ENCODE results near the gene CHRDL1.
"Not testable (repeated sequence)": the region's sequence is repeated elsewhere in the genome, so short reads cannot be mapped to it uniquely, and the experiment has no call there.

CHRDL1 gene, protein sequence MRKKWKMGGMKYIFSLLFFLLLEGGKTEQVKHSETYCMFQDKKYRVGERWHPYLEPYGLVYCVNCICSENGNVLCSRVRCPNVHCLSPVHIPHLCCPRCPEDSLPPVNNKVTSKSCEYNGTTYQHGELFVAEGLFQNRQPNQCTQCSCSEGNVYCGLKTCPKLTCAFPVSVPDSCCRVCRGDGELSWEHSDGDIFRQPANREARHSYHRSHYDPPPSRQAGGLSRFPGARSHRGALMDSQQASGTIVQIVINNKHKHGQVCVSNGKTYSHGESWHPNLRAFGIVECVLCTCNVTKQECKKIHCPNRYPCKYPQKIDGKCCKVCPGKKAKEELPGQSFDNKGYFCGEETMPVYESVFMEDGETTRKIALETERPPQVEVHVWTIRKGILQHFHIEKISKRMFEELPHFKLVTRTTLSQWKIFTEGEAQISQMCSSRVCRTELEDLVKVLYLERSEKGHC

DNA sequence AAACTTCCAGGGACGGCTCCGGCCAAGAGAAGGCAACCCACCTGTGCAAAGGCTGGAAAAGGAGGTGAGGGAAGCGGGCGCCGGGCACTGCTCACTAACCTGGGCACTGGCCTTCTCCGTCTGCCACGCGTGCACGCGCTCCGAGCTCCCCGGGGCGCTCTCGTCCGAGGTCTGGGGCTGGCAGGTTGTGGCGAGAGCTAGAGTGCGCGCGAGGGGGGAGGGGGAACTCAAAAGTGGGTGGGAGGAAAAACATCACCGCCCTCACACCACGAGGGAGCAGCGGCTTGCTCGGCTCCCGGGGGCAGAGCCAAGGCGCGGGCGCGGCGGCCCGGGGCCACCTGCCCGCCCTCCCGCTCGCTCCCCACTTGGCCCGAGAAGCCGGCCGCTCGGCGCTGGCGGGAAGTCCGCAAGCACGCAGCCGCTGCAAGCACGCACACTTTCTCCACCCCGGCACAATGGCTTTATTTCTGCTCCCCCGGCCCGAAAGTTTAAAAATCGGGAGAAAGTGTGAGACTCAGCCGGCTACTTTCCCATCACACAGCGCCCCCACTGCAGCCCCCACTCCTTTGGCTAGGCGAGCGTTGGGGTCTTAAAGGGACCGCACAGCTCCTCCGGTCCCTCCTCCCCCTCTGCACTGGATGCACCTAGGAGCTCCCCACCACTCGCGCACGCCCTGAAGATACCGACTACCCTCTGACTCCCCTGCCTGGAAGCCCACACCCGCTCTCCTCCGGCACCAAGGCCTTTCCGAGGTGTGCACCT lies at the start of gene CHRDL1:
CHRDL1 (minus strand) TSS at position 173 of the 762 bp plus-strand sequence. CDS start 3,636 bp downstream, outside the sequence.
- DNase-seq (ENCODE audit: low read depth), result no peak

DNA sequence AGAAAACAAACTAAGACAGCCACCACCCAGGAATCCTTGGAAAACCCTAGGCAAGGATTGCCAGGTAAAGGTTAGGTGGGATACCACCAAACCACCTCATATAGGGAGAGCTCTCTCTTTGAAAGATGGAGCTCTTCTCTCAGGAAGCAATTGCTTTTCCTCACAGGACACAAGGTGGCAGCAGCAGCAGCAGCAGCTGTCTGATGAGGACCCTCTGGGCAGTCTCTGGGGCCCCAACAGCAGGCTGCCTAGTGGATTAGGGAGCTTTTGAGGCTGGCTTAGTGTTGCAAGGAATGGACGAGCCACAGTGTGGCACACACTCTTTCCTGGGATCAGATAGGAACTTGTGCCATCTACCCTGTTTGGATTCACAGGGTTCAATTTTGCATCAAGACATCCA lies 41.4 kb upstream of the CHRDL1 start:
- DNase-seq (ENCODE audit: low read depth), result no peak

DNA sequence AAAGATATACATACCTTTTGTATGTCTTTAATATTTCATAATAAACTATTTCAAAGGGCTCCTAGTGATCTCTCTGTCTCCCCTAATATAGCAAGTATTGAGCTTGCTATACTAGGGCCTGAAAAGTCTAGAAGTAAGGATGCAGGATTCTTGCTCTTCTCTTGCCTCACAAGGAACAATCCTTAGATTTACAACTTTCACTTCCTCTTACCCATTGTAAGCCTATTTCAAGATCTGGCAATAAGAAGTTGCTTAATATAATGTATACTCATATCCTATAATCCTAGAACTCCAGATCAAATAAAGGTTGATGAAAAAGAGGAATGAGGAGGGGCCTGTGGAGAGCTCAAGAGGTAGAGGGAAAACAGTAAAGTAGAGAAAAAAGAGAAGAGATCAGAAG lies 40.8 kb upstream of the CHRDL1 start:
- no peak for DNase-seq (ENCODE audit: low read depth)

DNA sequence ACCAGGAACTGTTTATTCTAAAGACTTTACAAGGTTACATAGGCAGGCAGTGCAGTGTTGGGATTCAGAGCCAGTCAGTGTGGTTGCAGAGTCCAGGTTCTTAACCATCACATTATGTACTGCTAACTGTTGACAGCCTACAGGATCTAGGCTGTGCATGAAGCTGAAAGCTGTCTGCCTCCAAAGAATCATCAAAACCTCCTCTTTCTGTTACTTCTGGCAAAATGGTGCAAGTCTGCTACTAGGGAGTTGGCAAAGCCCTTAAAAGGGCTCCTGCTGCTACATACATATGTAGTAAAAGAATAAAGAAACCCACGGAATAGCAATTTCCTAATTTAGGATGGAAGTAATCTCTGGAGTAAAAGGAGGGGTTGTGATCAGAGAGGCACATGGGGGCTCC lies 40.4 kb upstream of the CHRDL1 start:
- DNase-seq (ENCODE audit: low read depth), result no peak

DNA sequence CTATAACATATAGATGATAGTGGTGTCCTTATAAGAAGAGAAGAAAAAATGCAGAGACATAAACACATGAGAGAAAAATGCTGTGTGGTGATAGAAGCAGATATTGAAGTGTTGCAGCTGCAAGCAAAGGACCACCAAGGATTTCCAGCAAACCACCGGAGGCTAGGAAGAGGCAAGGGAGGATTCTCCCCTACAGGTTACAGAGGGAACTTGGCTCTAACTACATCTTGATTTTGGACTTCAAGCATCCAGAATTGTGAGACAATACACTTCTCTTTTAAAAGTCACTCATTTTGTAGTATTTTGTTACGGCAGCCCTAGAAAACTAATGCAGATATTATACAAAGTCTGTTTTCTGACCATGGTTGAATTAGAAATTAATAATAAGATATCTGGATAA lies 30.4 kb upstream of the CHRDL1 start:
- no peak for DNase-seq (ENCODE audit: low read depth)

DNA sequence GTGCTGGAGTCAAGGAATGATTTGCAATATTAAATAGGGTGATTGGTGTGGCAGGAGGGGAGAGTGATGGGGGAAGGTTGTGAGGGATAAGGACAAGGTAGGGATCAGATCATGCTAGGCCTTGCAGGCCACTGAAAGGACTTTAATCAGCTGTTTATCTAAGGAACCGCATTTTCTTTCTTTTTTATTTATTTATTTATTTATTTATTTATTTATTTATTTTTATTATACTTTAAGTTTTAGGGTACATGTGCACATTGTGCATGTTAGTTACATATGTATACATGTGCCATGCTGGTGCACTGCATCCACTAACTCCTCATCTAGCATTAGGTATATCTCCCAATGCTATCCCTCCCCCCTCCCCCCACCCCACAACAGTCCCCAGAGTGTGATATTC lies 20.9 kb upstream of the CHRDL1 start:
- not testable (repeated sequence) for DNase-seq (ENCODE audit: low read depth)

DNA sequence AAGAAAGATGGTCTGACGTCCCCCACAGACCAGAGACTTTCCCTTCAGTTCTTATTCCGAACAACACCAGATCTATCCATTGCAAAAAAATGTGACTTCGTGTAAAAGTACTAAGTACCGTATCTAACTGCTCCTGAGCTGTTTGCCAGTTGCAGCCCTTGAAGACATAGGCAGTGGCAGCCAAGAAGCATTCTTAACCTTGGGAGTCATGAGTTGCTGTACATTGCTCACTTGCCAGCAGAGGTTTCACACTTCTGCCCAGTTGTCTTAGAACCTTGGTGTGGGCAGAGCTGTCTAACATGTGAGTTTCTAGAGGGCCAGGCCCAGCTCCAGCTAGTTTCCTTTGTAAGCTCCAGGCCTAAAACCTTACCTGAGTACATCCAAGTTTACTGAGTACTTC lies 10.5 kb upstream of the CHRDL1 start:
- no peak for DNase-seq (ENCODE audit: low read depth)

DNA sequence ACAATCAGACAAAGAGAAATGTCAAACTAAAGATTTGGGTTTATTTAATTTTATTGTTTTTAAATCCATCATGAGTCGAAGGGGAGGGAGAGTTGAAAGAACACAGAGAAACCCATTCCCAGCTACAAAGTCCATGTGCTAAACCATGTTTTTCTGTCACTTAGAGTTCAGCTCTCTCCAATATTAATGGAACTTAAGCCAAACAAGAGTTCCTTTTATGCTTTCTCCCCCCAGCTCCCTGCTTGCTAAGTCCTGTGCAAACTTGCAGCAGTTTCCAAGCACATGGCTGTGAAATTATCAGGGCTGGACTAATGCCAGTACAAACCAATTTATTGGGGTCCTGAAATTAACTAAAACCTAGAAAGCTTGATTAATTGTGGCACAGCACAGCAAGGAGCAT lies 9.7 kb upstream of the CHRDL1 start:
- DNase-seq (ENCODE audit: low read depth), result no peak

DNA sequence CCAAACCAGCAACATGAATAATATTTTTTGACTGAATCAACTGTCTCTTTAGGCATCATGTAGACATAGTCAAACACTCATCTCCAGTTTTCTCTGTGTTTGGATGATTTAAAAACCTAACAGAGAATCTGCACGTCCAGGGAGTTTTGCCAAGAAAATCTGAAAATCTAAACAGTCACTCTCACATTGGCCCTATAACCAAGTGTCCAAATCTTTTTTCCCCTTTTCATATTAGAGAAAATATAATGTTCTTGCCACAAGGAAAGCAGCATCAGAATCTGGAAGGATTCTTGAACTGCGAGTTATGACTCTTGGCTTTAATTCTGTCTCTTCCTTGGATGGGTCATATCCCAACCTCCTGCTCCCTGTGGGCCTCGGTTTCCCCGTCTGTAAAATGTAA lies 8.8 kb upstream of the CHRDL1 start:
- DNase-seq (ENCODE audit: low read depth), result no peak

DNA sequence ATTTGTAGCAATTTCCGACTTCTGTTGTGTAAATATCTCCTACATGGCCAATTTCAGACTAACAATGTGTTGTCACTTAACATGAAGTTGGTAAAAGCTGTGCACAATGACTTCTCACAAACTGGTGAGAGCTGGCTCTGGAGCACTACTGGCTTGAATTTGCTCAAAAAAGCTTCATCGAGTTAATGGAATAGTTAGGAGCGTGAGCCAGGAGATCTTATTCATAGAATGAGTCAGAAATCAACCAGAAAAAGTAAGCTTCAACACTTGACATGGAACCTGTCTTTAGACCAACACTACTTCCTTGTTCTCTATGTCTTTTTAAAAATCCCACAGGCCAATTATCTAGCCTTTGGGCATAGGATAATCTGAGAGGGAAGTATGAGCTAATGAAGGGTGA lies 7.9 kb upstream of the CHRDL1 start:
- DNase-seq (ENCODE audit: low read depth), result no peak

DNA sequence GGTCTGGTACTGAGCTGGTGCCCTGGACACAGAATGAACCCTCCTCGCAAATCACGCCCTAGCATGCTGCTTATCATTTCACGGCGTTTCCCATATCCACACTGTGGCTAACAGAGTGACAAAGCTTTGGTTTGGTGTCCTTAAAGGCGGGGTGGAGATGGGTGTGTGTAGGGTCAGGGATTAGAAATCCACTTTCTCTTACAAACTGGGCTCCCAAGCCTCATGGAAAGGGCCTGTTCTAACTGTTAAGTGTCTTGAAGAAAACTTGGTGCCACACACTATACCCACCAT lies 735 bp upstream of the CHRDL1 start:
- DNase-seq (ENCODE audit: low read depth), result no peak

DNA sequence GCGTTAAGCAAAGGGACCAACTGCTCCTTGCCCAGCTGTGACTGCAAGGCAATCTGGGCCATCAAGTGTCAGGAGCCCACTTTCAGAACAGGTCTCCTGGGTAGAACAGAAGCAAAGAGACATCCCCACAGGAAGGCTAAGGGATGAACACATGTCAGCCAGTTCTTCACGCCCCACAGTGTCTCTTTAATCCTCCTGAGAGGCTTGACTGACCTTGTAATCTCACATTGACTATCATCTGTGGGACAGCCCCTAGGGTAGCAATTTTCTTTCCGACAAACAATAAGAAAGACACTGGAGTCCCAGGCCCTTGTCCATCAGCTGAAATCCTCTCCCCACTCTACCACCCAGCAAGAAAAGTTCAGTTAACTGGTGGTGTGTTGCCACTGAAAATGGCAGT lies 1.0 kb downstream of the CHRDL1 start:
- no peak for DNase-seq (ENCODE audit: low read depth)

DNA sequence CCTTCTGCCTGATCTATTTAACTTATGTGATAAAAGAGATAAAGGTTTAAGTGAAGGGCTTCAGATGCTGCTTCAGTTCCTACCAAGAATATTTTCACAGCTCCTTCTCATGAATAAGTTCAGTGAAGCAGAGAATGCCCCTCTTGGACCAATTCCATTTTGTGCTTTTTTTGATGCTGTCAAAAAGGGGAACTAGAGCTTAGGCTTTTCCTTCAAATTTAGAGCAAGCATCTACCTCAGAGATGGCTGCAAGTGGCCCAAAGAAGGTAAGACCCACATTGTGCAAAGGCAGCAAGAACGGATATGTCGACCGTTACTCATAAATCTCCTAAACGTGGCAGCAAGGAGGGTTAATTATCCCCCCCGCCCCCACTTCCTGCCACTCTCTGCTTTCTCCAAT lies 4.5 kb downstream of the CHRDL1 start:
- DNase-seq (ENCODE audit: low read depth), result no peak

DNA sequence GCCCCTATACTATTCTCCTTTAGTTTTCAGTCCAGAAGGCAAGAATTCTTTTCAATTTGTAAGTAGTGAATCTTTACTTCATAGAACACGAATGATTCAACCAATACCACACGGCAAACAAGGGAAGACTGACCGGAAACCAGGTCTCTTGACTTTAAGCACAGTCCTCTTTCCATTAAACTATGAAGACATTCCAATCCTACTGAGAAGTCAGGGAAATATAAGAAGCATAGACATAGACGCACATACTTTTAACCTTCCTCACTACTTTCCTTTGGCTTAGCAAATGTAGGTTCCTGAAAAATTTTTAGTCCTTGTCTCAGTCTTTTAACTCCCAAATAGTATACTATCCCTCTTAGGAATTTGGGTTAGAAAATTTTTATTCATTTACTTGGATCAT lies 9.1 kb downstream of the CHRDL1 start:
- DNase-seq (ENCODE audit: low read depth), result no peak

DNA sequence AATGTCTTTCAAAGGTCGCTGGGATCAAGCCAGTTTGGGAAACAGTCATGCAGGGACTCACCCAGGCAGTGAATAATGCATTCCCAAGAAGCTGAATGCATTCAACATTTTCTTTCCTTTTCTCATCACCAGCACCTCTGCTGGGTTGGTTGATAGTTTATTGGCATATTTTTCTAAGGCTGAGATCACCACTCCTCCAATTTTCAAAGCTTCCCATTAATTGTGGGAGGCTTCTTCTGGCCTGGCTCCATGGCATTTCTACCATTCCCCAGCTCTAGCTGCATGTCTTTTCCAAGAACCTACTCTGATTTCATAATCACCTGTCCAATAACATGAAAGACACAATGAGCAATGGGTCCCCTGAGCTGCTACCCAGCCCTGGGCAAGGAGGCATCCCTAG lies 35.8 kb downstream of the CHRDL1 start:
- DNase-seq (ENCODE audit: low read depth), result no peak

DNA sequence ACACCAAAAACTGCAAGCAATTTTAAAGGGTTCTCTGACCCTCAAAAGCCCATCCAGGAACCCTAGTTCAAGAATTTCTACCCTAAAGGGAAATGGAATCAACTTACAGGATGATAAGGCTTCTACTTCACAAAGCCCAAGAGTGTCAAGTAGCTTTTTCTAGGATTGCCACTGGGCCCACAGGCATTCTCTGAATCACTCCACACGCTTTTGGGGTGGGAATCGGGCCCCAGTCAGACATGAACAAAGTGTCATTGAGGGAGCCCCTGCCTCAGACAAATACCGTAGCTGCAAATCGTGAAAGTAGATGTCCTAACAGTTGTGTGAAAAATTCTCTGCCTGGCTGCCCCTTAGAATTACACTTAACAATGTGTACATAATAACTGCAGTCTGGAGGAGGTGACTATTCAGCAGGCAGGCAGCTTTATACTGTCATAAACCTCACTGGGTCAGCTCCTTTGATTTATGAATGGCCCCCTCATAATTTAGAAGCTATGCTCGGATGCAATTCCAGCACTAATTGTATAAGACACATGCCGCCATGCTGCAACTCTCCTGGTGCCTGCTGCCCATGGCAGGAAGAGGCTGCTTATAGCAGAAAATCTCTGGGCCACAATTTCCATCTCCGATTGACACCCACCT lies 36.7 kb downstream of the CHRDL1 start:
- DNase-seq (ENCODE audit: low read depth), result no peak

DNA sequence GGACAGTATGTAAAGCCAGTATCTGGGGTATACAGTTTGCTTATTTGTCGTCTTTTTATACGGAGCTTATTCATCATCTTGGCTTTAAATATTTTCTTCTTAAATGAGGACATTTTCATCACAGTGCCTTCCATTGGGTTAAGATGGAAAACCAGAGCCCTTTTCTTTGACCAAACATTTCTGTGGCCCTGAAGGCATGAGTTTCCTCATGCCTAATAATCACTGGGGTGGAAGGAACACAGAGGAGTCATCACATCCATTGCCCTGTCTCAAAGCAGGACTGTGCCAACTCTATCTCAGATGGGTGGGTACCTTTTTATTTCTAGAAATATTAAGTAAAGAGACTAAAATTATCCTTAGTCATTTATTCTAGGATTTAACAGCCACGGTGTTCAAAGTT lies 40.0 kb downstream of the CHRDL1 start:
- no peak for DNase-seq (ENCODE audit: low read depth)

DNA sequence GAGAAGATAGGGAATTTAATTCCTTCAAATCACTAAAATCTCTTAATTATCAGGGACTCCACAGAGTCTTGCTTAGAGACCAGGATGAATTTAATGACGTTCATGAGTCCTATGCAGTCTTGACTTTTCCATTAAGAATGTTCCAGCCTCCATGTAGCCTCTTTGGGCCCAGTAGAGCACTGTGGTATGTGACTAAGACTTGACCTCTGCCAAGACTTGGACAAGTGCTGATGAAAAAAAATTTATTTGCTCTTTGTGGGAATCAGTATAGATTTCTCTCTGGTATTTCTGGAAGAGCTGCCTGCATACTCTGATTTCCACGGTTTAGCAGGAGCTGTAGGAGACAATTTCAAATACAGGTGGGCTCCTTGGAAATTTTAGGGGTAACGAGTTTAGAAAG lies 40.6 kb downstream of the CHRDL1 start:
- DNase-seq (ENCODE audit: low read depth), result no peak

DNA sequence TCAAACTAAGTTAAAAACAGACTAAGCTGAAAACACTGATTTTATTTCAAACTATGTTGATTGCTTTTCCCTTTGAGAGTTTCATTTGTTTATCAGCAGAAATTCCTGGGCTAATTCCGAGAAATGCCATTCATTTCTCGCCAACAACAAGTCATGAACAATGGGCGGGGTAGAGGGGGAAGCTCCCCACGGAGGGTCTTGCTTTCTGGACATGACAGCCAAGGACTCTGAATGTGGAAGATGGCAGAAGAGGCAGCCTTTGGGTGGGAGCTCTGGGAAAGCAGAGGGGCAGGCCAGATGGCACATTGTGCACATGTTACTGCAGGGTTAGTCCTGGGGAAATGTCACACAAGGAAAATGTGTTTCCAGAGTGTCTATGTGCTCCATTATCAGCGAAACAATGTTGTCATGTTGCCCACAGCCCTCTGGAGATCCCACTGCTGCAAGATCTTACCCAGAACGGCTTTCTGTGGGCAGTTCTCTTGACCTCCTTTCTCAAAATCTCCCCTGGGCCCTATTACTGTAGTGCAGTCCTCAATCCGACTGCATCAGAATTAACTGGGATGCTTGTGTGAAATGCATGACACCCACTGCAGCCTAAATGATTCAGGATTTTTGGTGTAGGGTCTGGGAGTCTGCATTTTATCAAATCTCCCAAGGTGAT lies 45.0 kb downstream of the CHRDL1 start:
- no peak for DNase-seq (ENCODE audit: low read depth)

DNA sequence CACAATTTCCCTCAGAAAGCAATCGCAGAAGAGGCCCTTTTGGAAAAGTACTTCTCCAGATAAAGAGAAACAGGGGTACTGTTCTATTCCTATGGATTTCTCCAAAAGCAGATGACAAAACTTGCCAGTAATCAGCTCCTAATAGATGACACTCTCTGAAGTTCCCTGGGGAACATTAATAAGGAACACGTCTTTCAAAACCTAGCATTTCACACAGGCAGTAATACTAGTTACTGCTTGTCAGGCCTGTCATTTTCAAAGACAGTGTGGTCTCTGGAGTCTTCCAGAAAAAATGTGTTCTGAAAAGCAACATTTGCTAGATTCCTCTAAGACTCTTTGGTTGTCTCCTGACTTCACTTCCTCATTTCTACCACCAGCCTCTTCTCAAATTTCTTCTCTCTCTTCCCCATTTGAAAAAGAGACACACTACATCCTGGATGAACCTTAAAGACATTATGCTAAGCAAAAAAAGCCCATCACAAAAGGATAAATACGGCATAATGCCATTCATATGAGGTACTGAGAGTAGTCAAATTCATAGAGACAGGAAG lies 47.3 kb downstream of the CHRDL1 start:
- no peak for DNase-seq (ENCODE audit: low read depth)

DNA sequence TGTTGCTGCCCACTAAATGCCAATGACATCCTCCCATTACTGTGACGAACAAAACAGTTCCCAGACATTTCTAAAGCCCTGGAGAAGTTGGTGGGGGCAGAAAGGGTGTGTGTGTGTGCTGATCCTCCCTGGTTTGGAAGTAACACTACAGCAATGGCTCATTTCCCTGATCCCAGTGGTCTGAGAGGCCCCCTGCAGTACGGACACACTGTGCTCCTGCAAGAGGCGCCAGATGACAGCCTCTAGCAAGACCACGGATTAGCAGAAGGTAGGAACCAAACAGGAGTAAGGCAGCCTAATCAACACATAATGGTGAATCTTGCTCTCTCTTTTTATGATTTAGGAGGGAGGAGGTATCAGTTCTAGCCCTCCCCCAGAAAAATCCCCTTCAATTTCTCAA lies 49.6 kb downstream of the CHRDL1 start:
- DNase-seq (ENCODE audit: low read depth), result no peak

DNA sequence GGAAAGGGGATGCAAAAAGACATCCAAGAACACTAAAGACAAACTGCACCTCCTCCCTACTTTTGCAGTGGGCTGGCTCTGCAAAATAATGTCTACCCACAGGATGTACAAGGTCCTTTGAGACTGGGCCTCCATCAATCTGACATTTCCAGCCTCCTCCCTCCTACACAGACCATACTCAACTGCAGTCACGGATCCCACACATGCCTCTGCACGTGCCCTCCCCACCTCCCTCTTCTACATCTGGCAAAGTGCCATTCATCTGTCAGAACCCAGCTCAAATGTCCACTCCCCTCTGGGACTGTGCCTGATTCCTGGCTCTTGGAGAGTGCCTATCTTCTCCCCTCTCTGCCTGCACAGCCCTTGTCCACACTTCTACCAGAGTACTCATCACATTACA lies 50.3 kb downstream of the CHRDL1 start:
- DNase-seq (ENCODE audit: low read depth), result no peak
